SK-N-SH treated with all-trans-retinoic acid at 6 μM for 48 hours (cell line): ENCODE data around the gene MMP11.

Source experiments
- BACH2 ChIP-seq: fragments of 250-450 bp; sonication (Bioruptor Pico); IDR thresholded peaks from 2 replicates; pipeline ENCODE4 v1.9.0; 2021; ENCODE audit warnings: mild to moderate bottlenecking, borderline replicate concordance
- PPARA ChIP-seq: fragments of 250-450 bp; sonication (Bioruptor Pico); IDR thresholded peaks from 2 replicates; pipeline ENCODE4 v1.5.0; 2020; ENCODE audit warnings: mild to moderate bottlenecking, borderline replicate concordance
- ZFP3 ChIP-seq: fragments of 250-450 bp; sonication (Bioruptor Pico); IDR thresholded peaks from 2 replicates; pipeline ENCODE4 v1.5.0; 2020; ENCODE audit warnings: mild to moderate bottlenecking, moderate library complexity
- ZNF565 ChIP-seq: fragments of 450-650 bp; formaldehyde crosslinking; conservative IDR thresholded peaks from 2 replicates; pipeline ENCODE4 v1.5.0; 2020; ENCODE audit warnings: low read depth, mild to moderate bottlenecking, moderate library complexity
- ZNF8 ChIP-seq: fragments of 450-650 bp; formaldehyde crosslinking; IDR thresholded peaks from 2 replicates; pipeline ENCODE4 v1.5.0; 2020; ENCODE audit warnings: mild to moderate bottlenecking, moderate library complexity
- TF ChIP-seq, protein P1 (sequence below): fragments of 250-450 bp; sonication (Bioruptor Pico); IDR thresholded peaks from 2 replicates; pipeline ENCODE4 v1.8.0; 2020; ENCODE audit warnings: mild to moderate bottlenecking, moderate library complexity, borderline replicate concordance
- TF ChIP-seq, protein P2 (sequence below): fragments of 250-450 bp; sonication (Bioruptor Pico); IDR thresholded peaks from 2 replicates; pipeline ENCODE4 v1.5.1; 2020; ENCODE audit warnings: low read depth, mild to moderate bottlenecking, moderate library complexity
- TF ChIP-seq, protein P3 (sequence below): fragments of 250-450 bp; sonication (Bioruptor Pico); IDR thresholded peaks from 2 replicates; pipeline ENCODE4 v1.5.0; 2020; ENCODE audit warnings: mild to moderate bottlenecking, moderate library complexity

DNA sequence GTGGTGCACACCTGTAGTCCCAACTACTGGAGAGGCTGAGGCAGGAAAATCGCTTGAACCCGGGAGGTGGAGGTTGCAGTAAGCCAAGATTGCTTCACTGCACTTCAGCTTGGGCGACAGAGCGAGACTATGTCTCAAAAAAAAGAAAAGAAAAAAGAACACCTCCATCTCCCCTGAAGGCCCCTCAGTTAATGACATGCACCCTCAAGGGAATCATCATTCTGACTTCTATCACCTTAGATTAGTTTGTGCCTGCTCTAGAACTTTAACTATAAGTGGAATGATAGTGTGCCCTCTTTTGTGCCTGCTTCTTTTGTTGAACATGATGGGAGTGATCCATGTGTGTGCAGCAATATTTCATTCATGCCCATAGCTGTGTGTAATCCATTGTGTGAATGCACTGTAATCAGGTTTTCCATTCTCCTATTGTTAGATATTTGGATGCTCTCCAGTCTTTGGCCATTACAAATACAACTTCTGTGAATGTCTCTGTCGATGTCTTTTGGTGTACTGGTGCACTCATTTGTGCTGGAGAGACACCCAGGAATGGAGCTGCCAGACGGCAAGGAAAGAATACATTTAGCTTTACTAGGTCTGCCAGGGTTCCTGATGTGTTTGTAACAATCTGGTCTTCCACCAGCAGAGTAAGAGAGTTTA, 17.5 kb upstream of the MMP11 start:
- TF ChIP-seq, protein P1, sequence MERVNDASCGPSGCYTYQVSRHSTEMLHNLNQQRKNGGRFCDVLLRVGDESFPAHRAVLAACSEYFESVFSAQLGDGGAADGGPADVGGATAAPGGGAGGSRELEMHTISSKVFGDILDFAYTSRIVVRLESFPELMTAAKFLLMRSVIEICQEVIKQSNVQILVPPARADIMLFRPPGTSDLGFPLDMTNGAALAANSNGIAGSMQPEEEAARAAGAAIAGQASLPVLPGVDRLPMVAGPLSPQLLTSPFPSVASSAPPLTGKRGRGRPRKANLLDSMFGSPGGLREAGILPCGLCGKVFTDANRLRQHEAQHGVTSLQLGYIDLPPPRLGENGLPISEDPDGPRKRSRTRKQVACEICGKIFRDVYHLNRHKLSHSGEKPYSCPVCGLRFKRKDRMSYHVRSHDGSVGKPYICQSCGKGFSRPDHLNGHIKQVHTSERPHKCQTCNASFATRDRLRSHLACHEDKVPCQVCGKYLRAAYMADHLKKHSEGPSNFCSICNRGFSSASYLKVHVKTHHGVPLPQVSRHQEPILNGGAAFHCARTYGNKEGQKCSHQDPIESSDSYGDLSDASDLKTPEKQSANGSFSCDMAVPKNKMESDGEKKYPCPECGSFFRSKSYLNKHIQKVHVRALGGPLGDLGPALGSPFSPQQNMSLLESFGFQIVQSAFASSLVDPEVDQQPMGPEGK (CRISPR knock-in tag): no peak
- TF ChIP-seq ZNF565 (CRISPR knock-in tag) (no peak), ZFP3 (CRISPR knock-in tag) (no peak), PPARA (CRISPR knock-in tag) (no peak), BACH2 (no peak), ZNF8 (no peak)
- TF ChIP-seq, protein P2, sequence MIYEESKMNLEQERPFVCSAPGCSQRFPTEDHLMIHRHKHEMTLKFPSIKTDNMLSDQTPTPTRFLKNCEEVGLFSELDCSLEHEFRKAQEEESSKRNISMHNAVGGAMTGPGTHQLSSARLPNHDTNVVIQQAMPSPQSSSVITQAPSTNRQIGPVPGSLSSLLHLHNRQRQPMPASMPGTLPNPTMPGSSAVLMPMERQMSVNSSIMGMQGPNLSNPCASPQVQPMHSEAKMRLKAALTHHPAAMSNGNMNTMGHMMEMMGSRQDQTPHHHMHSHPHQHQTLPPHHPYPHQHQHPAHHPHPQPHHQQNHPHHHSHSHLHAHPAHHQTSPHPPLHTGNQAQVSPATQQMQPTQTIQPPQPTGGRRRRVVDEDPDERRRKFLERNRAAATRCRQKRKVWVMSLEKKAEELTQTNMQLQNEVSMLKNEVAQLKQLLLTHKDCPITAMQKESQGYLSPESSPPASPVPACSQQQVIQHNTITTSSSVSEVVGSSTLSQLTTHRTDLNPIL: no peak
- TF ChIP-seq, protein P3, sequence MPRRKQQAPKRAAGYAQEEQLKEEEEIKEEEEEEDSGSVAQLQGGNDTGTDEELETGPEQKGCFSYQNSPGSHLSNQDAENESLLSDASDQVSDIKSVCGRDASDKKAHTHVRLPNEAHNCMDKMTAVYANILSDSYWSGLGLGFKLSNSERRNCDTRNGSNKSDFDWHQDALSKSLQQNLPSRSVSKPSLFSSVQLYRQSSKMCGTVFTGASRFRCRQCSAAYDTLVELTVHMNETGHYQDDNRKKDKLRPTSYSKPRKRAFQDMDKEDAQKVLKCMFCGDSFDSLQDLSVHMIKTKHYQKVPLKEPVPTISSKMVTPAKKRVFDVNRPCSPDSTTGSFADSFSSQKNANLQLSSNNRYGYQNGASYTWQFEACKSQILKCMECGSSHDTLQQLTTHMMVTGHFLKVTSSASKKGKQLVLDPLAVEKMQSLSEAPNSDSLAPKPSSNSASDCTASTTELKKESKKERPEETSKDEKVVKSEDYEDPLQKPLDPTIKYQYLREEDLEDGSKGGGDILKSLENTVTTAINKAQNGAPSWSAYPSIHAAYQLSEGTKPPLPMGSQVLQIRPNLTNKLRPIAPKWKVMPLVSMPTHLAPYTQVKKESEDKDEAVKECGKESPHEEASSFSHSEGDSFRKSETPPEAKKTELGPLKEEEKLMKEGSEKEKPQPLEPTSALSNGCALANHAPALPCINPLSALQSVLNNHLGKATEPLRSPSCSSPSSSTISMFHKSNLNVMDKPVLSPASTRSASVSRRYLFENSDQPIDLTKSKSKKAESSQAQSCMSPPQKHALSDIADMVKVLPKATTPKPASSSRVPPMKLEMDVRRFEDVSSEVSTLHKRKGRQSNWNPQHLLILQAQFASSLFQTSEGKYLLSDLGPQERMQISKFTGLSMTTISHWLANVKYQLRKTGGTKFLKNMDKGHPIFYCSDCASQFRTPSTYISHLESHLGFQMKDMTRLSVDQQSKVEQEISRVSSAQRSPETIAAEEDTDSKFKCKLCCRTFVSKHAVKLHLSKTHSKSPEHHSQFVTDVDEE: no peak
